Thoracic aorta (tissue), 2 donors: Measurements from ENCODE around the gene KCNIP4. TPM values are rescaled to one million over a fixed set of nuclear protein-coding genes. Genes with fewer than 3 reads are reported as not detected.

Experiments used
- ATAC-seq: fragments of 150-250 bp; one replicate; pipeline ENCODE4 v1.8.0; 2017; ENCODE audit warnings: low read depth; ENCODE audit not compliant: insufficient number of reproducible peaks, low FRiP score
- DNase-seq: peaks from one replicate; pipeline ENCODE4 v3.0.0-alpha.2; 2020; ENCODE audit warnings: low spot score
- H3K27ac ChIP-seq, 2 donors: fragments of 200-600 bp; sonication (generic); 1 replicate in 1 of 2; 2 replicates in 1 of 2; pipeline ENCODE4 v1.5.1; 2016; ENCODE audit warnings: mild to moderate bottlenecking in 2 of 2, moderate library complexity in 2 of 2
- H3K27me3 ChIP-seq: fragments of 200-600 bp; sonication (generic); replicated peaks from 2 replicates; pipeline ENCODE4 v1.6.0; 2016; ENCODE audit warnings: mild to moderate bottlenecking; ENCODE audit not compliant: insufficient read depth
- H3K36me3 ChIP-seq: fragments of 200-600 bp; sonication (generic); one replicate; pipeline ENCODE4 v1.5.1; 2016
- H3K4me1 ChIP-seq, 2 donors: fragments of 200-600 bp; sonication (generic); 1 replicate in 1 of 2; 2 replicates in 1 of 2; pipeline versions ENCODE4 v1.5.1 to v1.6.0; 2016; ENCODE audit warnings: low read depth in 2 of 2, mild to moderate bottlenecking in 1 of 2; ENCODE audit not compliant: control insufficient read depth in 1 of 2
- H3K4me3 ChIP-seq: fragments of 200-600 bp; sonication (generic); 2 replicates; pipeline ENCODE4 v1.5.1; 2016; ENCODE audit warnings: mild to moderate bottlenecking
- H3K9me3 ChIP-seq: fragments of 200-600 bp; sonication (generic); 2 replicates; pipeline ENCODE4 v1.5.1; 2016
- CTCF ChIP-seq: fragments of 200-600 bp; sonication (generic); IDR thresholded peaks from one replicate; pipeline ENCODE4 v1.5.1; 2019; ENCODE audit warnings: antibody characterized with exemption
- total RNA-seq, 2 donors: library from RNA; depleted of rRNA; stranded (reverse); fragments of >200 nt; gene quantifications; one replicate each; pipeline versions ENCODE4 v1.1.0 to v1.2.3, GENCODE V29; 2016

Gene KCNIP4
- total RNA-seq, 2 donors from 2014 or later = not detected

GRCh38 chr4:20859097-20859781 lies 1089.3 kb downstream of the KCNIP4 start:
- no peak for DNase-seq
- Histone ChIP-seq H3K27ac (no peak overlapping the region), H3K9me3 (no peaks in the 10 kb centered on the region), H3K27me3 (no peaks in the 10 kb centered on the region), H3K4me1 (no peaks in the 10 kb centered on the region), H3K4me3 (no peak overlapping the region), H3K36me3 (no peaks in the 10 kb centered on the region)
- TF ChIP-seq CTCF = no peak
- no peak for ATAC-seq

GRCh38 chr4:20857081-20857480 lies 1091.5 kb downstream of the KCNIP4 start:
- no peak for ATAC-seq
- TF ChIP-seq CTCF = no peak
- no peak overlapping the region for H3K27ac ChIP-seq
- H3K4me3 ChIP-seq = no peak overlapping the region
- DNase-seq = no peak
- H3K36me3 ChIP-seq = no peaks in the 10 kb centered on the region
- no peaks in the 10 kb centered on the region for H3K27me3 ChIP-seq
- no peaks in the 10 kb centered on the region for H3K4me1 ChIP-seq
- H3K9me3 ChIP-seq = no peaks in the 10 kb centered on the region

GRCh38 chr4:20847124-20847747 lies 1101.3 kb downstream of the KCNIP4 start:
- Histone ChIP-seq H3K27me3 (no peaks in the 10 kb centered on the region), H3K27ac (no peak overlapping the region), H3K4me3 (no peak overlapping the region), H3K36me3 (no peaks in the 10 kb centered on the region), H3K9me3 (no peaks in the 10 kb centered on the region), H3K4me1 (no peaks in the 10 kb centered on the region)
- DNase-seq (no peak), ATAC-seq (no peak)
- no peak for TF ChIP-seq CTCF

- Histone ChIP-seq H3K4me1 (peaks cover 0 to 5% of the 10 kb centered on the region in 2 donors), H3K36me3 (no peaks in the 10 kb centered on the region), H3K27me3 (no peaks in the 10 kb centered on the region), H3K9me3 (no peaks in the 10 kb centered on the region), H3K27ac (no peak overlapping the region), H3K4me3 (no peak overlapping the region)
- ATAC-seq (no peak), DNase-seq (no peak)
- no peak for TF ChIP-seq CTCF
These were observed 1104.3 kb downstream of the KCNIP4 start for GRCh38 chr4:20844311-20844710.

- ATAC-seq (no peak), DNase-seq (no peak)
- H3K4me3 ChIP-seq = no peak overlapping the region
- no peaks in the 10 kb centered on the region for H3K36me3 ChIP-seq
- H3K27ac ChIP-seq = no peak overlapping the region
- no peak for TF ChIP-seq CTCF
- no peaks in the 10 kb centered on the region for H3K9me3 ChIP-seq
- H3K27me3 ChIP-seq = no peaks in the 10 kb centered on the region
- peaks cover 0 to 5% of the 10 kb centered on the region in 2 donors for H3K4me1 ChIP-seq
These were observed 1107.9 kb downstream of the KCNIP4 start for GRCh38 chr4:20840648-20841190.
